OCI-LY3 (cell line): ENCODE results near the gene NEK11.

Source experiments
- CTCF ChIP-seq: fragments of 200-600, 300-600 bp; sonication (generic); IDR thresholded peaks from 2 replicates; pipeline ENCODE4 v1.5.1; 2014; ENCODE audit warnings: antibody characterized with exemption, low read length, low read depth
- EZH2phosphoT487 ChIP-seq: fragments of 200-600 bp; shearing (Covaris generic); IDR thresholded peaks from 2 replicates; pipeline ENCODE4 v1.6.1; 2018; ENCODE audit warnings: antibody characterized with exemption, mixed run types, low read depth

- TF ChIP-seq CTCF, result no peak
- no peak for TF ChIP-seq EZH2phosphoT487
Observed at GRCh38 chr3:131386429-131387165, 359.9 kb downstream of the NEK11 start.
